Mesendoderm (in vitro differentiated cells): ENCODE results near the gene SPDYE2B.
"Not testable (repeated sequence)": the region's sequence is repeated elsewhere in the genome, so short reads cannot be mapped to it uniquely, and the experiment has no call there.

Experiments used
- DNase-seq: peaks from one replicate; pipeline ENCODE4 v3.0.0; 2013
- H2AK5ac ChIP-seq: 2 replicates; pipeline ENCODE4 v1.6.1; 2013; ENCODE audit warnings: low read length, inconsistent platforms
- H2BK120ac ChIP-seq: 2 replicates; pipeline ENCODE4 v1.6.1; 2013; ENCODE audit warnings: low read depth, mild to moderate bottlenecking, low read length, moderate library complexity, mixed read lengths
- H2BK15ac ChIP-seq: replicated peaks from 2 replicates; pipeline ENCODE4 v1.6.1; 2013; ENCODE audit warnings: low read depth, mild to moderate bottlenecking, moderate library complexity
- H2BK5ac ChIP-seq: 2 replicates; pipeline ENCODE4 v1.6.1; 2013; ENCODE audit warnings: low read length, inconsistent platforms
- H3K18ac ChIP-seq: 2 replicates; pipeline ENCODE4 v1.6.1; 2013; ENCODE audit warnings: mild to moderate bottlenecking, low read length, mixed read lengths
- H3K23ac ChIP-seq: one replicate; pipeline ENCODE4 v1.6.1; 2013; ENCODE audit warnings: low read length
- H3K27ac ChIP-seq: 2 replicates; pipeline ENCODE4 v1.5.1; 2013; ENCODE audit warnings: low read depth, mild to moderate bottlenecking, inconsistent platforms, low read length, moderate library complexity
- H3K27me3 ChIP-seq: 2 replicates; pipeline ENCODE4 v1.6.1; 2013; ENCODE audit warnings: low read length, control low read depth, mild to moderate bottlenecking, inconsistent platforms; ENCODE audit not compliant: insufficient read depth, poor library complexity
- H3K36me3 ChIP-seq: 2 replicates; pipeline ENCODE4 v1.6.1; 2013; ENCODE audit warnings: low read length, inconsistent platforms; ENCODE audit not compliant: control insufficient read depth, insufficient read depth
- H3K4ac ChIP-seq: one replicate; pipeline ENCODE4 v1.6.1; 2013; ENCODE audit warnings: low read depth, mild to moderate bottlenecking, low read length, moderate library complexity
- H3K4me1 ChIP-seq: 2 replicates; pipeline ENCODE4 v1.6.1; 2013; ENCODE audit warnings: low read depth, low read length, inconsistent platforms; ENCODE audit not compliant: control insufficient read depth
- H3K4me2 ChIP-seq: 2 replicates; pipeline ENCODE4 v1.6.1; 2013; ENCODE audit warnings: low read length
- H3K4me3 ChIP-seq: 2 replicates; pipeline ENCODE4 v1.5.1; 2013; ENCODE audit warnings: mild to moderate bottlenecking, low read length
- H3K56ac ChIP-seq: one replicate; pipeline ENCODE4 v1.6.1; 2013; ENCODE audit warnings: low read length
- H3K79me1 ChIP-seq: 2 replicates; pipeline ENCODE4 v1.6.1; 2013; ENCODE audit warnings: low read length, inconsistent platforms
- H3K79me2 ChIP-seq: 2 replicates; pipeline ENCODE4 v1.6.1; 2013; ENCODE audit warnings: mild to moderate bottlenecking, low read length; ENCODE audit not compliant: control insufficient read depth, insufficient read depth
- H3K9ac ChIP-seq: 2 replicates; pipeline ENCODE4 v1.6.1; 2013; ENCODE audit warnings: low read length, inconsistent platforms
- H4K5ac ChIP-seq: one replicate; pipeline ENCODE4 v1.6.1; 2013; ENCODE audit warnings: low read length
- H4K8ac ChIP-seq: one replicate; pipeline ENCODE4 v1.6.1; 2013; ENCODE audit warnings: low read depth, mild to moderate bottlenecking, control low read depth, low read length, moderate library complexity
- WGBS: extraction: QIAGEN DNeasy Blood & Tissue Kit; methylation state at CpG from one replicate; pipeline ENCODE4 v1.1.7; 2013; ENCODE audit warnings: low lambda C conversion rate, missing lambda C conversion rate; ENCODE audit not compliant: insufficient coverage; ENCODE audit errors: extremely low coverage; 5-methylcytosine and 5-hydroxymethylcytosine counted together

SPDYE2B gene

DNA sequence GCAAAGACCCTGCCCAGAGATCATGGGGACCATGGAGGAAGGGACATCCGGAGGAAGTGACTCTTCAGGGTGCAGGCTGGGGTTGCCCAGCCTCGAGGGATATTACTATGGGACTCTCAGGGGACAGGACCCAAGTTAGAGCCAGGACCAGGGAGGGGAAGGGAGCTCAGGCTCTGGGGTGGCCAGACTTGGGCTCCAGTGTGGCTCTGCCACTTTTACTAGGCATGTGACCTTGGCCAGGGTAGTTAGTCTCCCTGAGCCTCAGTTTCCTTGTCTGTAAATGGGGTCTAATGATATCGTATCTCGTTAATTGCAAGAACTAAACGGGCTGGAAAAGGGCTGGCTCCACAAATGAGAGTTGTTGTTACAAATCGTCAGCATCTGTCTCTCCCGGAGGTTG, 39.7 kb upstream of the SPDYE2B start:
- H3K79me1 ChIP-seq, H3K4me1 ChIP-seq, DNase-seq, H3K9ac ChIP-seq, H2BK5ac ChIP-seq, H2BK15ac ChIP-seq, H3K4me3 ChIP-seq, H3K27ac ChIP-seq, H2AK5ac ChIP-seq, H3K56ac ChIP-seq, H4K8ac ChIP-seq, H3K23ac ChIP-seq, H3K4ac ChIP-seq, H2BK120ac ChIP-seq, H4K5ac ChIP-seq, H3K79me2 ChIP-seq, H3K27me3 ChIP-seq, H3K36me3 ChIP-seq, H3K4me2 ChIP-seq, H3K18ac ChIP-seq: not testable (repeated sequence)
- no CpG with 5 or more reads among the region's 7 CpGs for WGBS

DNA sequence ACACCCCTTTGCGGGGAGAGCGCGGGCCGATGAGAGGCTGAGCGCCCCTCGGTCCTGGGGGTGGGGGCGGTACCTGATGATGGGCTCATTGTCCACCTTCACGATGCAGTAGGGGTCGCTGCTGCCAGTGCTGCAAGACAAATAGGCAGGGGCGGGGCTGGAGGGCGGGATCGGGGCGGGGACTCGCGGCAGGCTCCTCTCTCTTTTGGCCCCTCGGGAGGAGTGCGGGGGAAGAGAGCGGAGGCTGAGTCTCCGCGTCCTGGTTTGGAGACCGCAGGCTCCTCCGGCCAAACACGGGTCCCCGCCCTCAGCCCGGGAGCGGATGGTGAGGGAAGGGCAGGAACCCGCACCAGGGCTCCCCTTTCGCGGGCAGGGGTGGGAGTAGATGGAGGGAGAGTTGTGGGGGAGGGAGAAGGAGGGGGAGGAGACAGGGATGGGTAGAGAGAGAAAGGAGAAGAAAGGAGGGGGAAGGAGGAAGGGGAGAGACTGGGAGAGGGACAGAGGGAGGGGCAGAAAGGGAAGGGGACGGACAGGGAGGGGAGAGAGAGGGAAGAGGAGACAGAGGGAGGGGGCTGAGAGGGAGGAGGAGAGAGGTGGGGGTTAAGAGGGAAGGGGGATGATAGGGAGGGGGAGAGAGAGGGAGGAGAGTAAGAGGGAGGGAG, 39.0 kb upstream of the SPDYE2B start:
- H4K8ac ChIP-seq, H4K5ac ChIP-seq, H2AK5ac ChIP-seq, H2BK120ac ChIP-seq, H3K27me3 ChIP-seq, H3K79me1 ChIP-seq, H3K23ac ChIP-seq, H3K4ac ChIP-seq, H2BK5ac ChIP-seq, H3K36me3 ChIP-seq, H3K18ac ChIP-seq, H3K4me2 ChIP-seq, H3K9ac ChIP-seq, H3K79me2 ChIP-seq, H3K56ac ChIP-seq, H3K27ac ChIP-seq, H3K4me3 ChIP-seq, H3K4me1 ChIP-seq, H2BK15ac ChIP-seq, DNase-seq: not testable (repeated sequence)
- WGBS: no CpG with 5 or more reads among the region's 30 CpGs

DNA sequence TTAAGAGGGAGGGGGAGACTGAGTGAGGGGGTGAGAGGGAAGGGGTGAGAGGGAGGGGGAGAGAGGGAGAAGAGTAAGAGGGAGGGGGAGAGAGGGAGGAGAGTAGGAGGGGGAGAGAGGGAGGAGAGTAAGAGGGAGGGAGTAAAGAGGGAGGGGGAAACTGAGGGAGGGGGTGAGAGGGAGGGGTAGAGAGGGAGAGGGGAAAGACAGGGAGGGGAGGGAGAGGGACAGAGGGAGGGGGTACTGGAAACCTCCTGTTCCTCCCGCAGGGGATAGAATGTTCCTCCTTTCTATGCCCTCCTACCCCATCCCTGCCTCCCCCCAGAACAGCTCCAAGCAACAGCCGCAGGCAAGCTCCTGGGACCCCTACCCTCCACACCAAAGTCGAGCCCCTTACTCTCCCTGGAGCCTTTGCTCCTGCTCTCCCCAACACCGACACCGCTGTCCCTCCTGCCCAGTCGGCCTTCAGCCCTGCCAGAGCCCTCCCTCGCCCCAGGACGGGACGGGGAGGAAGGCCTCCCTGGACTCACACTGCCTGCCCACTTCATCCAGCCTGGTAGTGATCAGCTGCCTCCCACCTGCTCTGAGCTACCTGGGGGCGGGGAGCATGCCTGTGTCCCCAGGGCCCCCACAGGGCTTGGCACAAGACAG, 38.3 kb upstream of the SPDYE2B start:
- not testable (repeated sequence) for H2BK5ac ChIP-seq, H2AK5ac ChIP-seq, H3K4me2 ChIP-seq, H3K36me3 ChIP-seq, H3K23ac ChIP-seq, H3K79me1 ChIP-seq, H2BK15ac ChIP-seq, H3K9ac ChIP-seq, H3K27ac ChIP-seq, H3K4me3 ChIP-seq, H4K5ac ChIP-seq, H3K18ac ChIP-seq, H3K79me2 ChIP-seq, H3K27me3 ChIP-seq, H3K56ac ChIP-seq, H3K4me1 ChIP-seq, H3K4ac ChIP-seq, H2BK120ac ChIP-seq, H4K8ac ChIP-seq
- peak; percentile 16 for DNase-seq
- WGBS: no CpG with 5 or more reads among the region's 10 CpGs

DNA sequence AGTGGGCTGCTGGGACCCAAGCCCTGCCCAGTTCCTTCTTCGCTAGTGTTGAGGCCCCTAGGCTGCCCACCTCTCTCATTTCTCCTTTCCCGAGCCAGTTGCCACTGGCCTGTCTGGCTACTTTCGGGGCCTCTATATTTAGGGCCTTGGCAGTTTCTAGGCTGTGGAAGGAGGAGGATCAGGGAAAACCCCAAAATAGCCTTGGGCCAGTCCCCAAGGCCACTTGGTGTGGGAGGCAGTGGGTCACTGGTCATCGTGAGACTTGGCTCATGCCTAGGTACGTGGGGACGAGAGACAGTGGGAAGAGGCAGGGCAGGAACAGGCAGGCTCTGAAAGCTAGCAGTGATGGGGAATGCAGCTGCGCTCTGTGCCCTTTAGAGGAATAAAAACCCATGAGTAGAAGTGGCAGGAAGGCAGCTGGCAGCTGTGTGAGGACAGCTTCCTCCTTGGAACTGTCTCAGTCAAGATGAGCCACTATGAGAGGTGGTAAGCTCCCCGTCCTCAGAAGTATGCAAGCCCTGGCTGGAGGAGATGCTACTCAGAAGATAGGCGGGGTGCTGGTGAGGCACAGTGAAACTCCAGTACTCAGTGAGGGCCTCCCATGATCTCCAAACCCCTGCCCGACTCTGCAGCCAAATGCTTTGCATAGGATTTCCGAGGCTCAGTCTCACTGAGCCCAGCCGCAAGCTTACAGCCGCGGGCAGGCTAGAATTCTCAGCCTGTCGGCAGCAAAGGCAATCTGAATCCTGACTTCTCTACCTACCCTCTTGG, 36.4 kb upstream of the SPDYE2B start:
- H4K8ac ChIP-seq, DNase-seq, H3K9ac ChIP-seq, H3K4me1 ChIP-seq, H2AK5ac ChIP-seq, H3K27ac ChIP-seq, H3K18ac ChIP-seq, H3K56ac ChIP-seq, H3K36me3 ChIP-seq, H2BK120ac ChIP-seq, H3K79me1 ChIP-seq, H3K4me3 ChIP-seq, H3K4ac ChIP-seq, H2BK5ac ChIP-seq, H3K23ac ChIP-seq, H3K4me2 ChIP-seq, H2BK15ac ChIP-seq, H3K27me3 ChIP-seq, H4K5ac ChIP-seq, H3K79me2 ChIP-seq: not testable (repeated sequence)
- WGBS: no CpG with 5 or more reads among the region's 15 CpGs

DNA sequence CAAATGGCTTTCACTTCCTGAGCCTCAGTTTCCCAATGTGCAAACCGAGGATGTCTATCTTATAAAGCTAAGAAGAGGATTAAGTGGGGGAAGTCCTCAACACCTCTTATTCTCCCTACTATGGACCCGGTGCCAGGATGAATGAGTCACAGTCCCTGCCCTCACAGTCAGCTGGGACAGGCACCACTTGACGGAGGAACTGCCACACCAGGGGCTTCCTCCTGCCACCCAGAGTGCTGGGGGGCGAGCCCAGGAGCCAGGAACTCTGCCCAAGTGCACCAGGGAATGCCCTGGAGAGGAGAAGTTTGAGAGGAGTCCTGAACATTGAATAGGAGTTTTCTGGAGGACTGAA, 35.8 kb upstream of the SPDYE2B start:
- not testable (repeated sequence) for H3K18ac ChIP-seq, H2BK5ac ChIP-seq, H2BK15ac ChIP-seq, H3K56ac ChIP-seq, H2AK5ac ChIP-seq, H3K4me2 ChIP-seq, H4K8ac ChIP-seq, H4K5ac ChIP-seq, H3K36me3 ChIP-seq, H3K23ac ChIP-seq, H3K4me3 ChIP-seq, H3K27ac ChIP-seq, H3K79me2 ChIP-seq, H3K4ac ChIP-seq, DNase-seq, H3K79me1 ChIP-seq, H3K4me1 ChIP-seq, H3K27me3 ChIP-seq, H2BK120ac ChIP-seq, H3K9ac ChIP-seq
- no CpG with 5 or more reads among the region's 4 CpGs for WGBS
